ENCODE results near the gene HNRNPK. TPM values are rescaled to one million over a fixed set of nuclear protein-coding genes. Genes with fewer than 3 reads are reported as not detected.

The HNRNPK gene
- total and polyA plus RNA-seq, 2 of the 13 experiments (the other 11 are each of a cell fraction or from before 2014, with no cell fraction given): 321 to 712 TPM

DNA sequence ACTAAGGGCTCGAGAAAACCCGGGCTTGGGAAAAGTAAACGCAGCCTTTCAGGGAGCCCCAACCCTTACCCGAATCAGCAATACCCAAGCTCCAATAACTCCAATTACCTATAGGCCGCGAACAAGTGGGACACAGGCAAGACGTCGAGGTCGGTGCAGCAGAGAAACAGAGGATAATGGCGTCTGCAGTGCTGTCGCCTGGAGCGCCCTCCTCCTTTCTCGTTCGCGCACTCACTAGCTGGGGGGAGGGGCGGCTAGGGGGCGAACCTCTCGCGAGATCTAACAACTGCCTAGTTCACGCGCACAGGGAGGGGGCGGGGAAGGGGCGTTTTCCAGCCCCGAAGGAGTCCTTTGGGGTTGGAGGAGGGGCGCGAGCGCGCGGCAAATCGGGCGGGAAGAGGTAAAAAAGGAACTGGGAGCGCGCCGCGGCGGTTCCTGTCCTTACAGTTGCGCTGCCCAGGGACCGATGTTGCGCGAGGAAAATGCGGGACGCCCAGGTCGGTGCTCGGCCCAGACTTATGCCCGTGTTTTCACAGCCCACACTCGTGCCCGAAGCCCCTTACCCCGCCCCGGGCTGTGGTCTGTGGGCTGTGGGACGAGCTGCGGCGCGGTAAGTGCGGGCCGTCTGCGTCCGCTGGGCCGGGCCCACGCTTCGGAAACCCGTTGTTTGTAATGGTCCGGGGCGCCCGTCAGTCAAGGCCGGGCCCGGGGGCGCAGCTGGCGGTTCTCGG lies 545 bp upstream of the HNRNPK start, which contains the start of gene RMI1 (continued):
- TF ChIP-seq, protein P1, sequence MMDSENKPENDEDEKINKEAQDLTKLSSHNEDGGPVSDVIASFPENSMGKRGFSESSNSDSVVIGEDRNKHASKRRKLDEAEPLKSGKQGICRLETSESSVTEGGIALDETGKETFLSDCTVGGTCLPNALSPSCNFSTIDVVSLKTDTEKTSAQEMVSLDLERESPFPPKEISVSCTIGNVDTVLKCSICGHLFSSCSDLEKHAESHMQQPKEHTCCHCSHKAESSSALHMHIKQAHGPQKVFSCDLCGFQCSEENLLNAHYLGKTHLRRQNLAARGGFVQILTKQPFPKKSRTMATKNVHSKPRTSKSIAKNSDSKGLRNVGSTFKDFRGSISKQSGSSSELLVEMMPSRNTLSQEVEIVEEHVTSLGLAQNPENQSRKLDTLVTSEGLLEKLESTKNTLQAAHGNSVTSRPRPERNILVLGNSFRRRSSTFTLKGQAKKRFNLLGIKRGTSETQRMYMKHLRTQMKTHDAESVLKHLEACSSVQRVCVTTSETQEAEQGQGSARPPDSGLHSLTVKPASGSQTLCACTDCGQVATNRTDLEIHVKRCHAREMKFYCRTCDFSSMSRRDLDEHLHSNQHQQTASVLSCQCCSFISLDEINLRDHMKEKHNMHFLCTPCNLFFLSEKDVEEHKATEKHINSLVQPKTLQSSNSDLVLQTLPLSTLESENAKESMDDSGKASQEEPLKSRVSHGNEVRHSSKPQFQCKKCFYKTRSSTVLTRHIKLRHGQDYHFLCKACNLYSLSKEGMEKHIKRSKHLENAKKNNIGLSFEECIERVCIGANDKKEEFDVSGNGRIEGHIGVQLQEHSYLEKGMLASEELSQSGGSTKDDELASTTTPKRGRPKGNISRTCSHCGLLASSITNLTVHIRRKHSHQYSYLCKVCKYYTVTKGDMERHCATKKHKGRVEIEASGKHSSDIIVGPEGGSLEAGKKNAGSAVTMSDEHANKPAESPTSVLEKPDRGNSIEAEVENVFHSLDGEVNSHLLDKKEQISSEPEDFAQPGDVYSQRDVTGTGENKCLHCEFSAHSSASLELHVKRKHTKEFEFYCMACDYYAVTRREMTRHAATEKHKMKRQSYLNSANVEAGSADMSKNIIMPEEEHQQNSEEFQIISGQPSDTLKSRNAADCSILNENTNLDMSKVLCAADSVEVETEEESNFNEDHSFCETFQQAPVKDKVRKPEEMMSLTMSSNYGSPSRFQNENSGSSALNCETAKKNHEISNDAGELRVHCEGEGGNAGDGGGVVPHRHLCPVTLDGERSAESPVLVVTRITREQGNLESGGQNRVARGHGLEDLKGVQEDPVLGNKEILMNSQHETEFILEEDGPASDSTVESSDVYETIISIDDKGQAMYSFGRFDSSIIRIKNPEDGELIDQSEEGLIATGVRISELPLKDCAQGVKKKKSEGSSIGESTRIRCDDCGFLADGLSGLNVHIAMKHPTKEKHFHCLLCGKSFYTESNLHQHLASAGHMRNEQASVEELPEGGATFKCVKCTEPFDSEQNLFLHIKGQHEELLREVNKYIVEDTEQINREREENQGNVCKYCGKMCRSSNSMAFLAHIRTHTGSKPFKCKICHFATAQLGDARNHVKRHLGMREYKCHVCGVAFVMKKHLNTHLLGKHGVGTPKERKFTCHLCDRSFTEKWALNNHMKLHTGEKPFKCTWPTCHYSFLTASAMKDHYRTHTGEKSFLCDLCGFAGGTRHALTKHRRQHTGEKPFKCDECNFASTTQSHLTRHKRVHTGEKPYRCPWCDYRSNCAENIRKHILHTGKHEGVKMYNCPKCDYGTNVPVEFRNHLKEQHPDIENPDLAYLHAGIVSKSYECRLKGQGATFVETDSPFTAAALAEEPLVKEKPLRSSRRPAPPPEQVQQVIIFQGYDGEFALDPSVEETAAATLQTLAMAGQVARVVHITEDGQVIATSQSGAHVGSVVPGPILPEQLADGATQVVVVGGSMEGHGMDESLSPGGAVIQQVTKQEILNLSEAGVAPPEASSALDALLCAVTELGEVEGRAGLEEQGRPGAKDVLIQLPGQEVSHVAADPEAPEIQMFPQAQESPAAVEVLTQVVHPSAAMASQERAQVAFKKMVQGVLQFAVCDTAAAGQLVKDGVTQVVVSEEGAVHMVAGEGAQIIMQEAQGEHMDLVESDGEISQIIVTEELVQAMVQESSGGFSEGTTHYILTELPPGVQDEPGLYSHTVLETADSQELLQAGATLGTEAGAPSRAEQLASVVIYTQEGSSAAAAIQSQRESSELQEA (CRISPR knock-in tag; IDR thresholded peaks at IDR 0.05; ENCODE audit: not compliant biosample characterization): peak; percentile 35
- TF ChIP-seq SIX4 (CRISPR knock-in tag; IDR thresholded peaks at IDR 0.05): no peak
- 0 out of 2 replicates have a peak, but pooled peaks have one; percentile 3 for TF ChIP-seq STAG1 (CRISPR knock-in tag; IDR thresholded peaks at IDR 0.05)
- TF ChIP-seq ZNF776 (CRISPR knock-in tag; IDR thresholded peaks at IDR 0.05): peak; percentile 77
- no peak; the same call in 1 of the 2 replicates for TF ChIP-seq ZNF225 (CRISPR knock-in tag; IDR thresholded peaks at IDR 0.05)
- peak; percentile 28; the same call in 1 of the 2 replicates for TF ChIP-seq ZNF460 (CRISPR knock-in tag; IDR thresholded peaks at IDR 0.05; ENCODE audit: borderline replicate concordance)
- TF ChIP-seq ZNF777 (CRISPR knock-in tag; IDR thresholded peaks at IDR 0.05): 0 out of 2 replicates have a peak, but pooled peaks have one; percentile 5
- TF ChIP-seq, protein P2, sequence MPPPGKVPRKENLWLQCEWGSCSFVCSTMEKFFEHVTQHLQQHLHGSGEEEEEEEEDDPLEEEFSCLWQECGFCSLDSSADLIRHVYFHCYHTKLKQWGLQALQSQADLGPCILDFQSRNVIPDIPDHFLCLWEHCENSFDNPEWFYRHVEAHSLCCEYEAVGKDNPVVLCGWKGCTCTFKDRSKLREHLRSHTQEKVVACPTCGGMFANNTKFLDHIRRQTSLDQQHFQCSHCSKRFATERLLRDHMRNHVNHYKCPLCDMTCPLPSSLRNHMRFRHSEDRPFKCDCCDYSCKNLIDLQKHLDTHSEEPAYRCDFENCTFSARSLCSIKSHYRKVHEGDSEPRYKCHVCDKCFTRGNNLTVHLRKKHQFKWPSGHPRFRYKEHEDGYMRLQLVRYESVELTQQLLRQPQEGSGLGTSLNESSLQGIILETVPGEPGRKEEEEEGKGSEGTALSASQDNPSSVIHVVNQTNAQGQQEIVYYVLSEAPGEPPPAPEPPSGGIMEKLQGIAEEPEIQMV (CRISPR knock-in tag; IDR thresholded peaks at IDR 0.05; ENCODE audit: low read depth): peak; percentile 9; the same call in 1 of the 2 replicates
- TF ChIP-seq SP2 (CRISPR knock-in tag; IDR thresholded peaks at IDR 0.05): peak; percentile 81
- TF ChIP-seq, protein P3, sequence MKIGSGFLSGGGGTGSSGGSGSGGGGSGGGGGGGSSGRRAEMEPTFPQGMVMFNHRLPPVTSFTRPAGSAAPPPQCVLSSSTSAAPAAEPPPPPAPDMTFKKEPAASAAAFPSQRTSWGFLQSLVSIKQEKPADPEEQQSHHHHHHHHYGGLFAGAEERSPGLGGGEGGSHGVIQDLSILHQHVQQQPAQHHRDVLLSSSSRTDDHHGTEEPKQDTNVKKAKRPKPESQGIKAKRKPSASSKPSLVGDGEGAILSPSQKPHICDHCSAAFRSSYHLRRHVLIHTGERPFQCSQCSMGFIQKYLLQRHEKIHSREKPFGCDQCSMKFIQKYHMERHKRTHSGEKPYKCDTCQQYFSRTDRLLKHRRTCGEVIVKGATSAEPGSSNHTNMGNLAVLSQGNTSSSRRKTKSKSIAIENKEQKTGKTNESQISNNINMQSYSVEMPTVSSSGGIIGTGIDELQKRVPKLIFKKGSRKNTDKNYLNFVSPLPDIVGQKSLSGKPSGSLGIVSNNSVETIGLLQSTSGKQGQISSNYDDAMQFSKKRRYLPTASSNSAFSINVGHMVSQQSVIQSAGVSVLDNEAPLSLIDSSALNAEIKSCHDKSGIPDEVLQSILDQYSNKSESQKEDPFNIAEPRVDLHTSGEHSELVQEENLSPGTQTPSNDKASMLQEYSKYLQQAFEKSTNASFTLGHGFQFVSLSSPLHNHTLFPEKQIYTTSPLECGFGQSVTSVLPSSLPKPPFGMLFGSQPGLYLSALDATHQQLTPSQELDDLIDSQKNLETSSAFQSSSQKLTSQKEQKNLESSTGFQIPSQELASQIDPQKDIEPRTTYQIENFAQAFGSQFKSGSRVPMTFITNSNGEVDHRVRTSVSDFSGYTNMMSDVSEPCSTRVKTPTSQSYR (CRISPR knock-in tag; IDR thresholded peaks at IDR 0.05; ENCODE audit: borderline replicate concordance): peak; percentile 98
- no peak for TF ChIP-seq ZNF749 (CRISPR knock-in tag; IDR thresholded peaks at IDR 0.05; ENCODE audit: borderline replicate concordance)
- peak; percentile 75; the same call in 1 of the 2 replicates for TF ChIP-seq THAP8 (CRISPR knock-in tag; IDR thresholded peaks at IDR 0.05; ENCODE audit: borderline replicate concordance)
- TF ChIP-seq FOXK2 (IDR thresholded peaks at IDR 0.05): 0 out of 2 replicates have a peak, but pooled peaks have one; percentile 20
- 0 out of 2 replicates have a peak, but pooled peaks have one; percentile 59 for TF ChIP-seq ZNF30 (CRISPR knock-in tag; IDR thresholded peaks at IDR 0.05)
- TF ChIP-seq ARNTL (CRISPR knock-in tag; IDR thresholded peaks at IDR 0.05): no peak; the same call in 1 of the 2 replicates

Measured in HepG2 (cell line).